ENCODE measurements around the gene PLEKHG1.

GRCh38 chr6:150575836-150576235 is 23.8 kb upstream of the PLEKHG1 start:
- TF ChIP-seq, protein P1, sequence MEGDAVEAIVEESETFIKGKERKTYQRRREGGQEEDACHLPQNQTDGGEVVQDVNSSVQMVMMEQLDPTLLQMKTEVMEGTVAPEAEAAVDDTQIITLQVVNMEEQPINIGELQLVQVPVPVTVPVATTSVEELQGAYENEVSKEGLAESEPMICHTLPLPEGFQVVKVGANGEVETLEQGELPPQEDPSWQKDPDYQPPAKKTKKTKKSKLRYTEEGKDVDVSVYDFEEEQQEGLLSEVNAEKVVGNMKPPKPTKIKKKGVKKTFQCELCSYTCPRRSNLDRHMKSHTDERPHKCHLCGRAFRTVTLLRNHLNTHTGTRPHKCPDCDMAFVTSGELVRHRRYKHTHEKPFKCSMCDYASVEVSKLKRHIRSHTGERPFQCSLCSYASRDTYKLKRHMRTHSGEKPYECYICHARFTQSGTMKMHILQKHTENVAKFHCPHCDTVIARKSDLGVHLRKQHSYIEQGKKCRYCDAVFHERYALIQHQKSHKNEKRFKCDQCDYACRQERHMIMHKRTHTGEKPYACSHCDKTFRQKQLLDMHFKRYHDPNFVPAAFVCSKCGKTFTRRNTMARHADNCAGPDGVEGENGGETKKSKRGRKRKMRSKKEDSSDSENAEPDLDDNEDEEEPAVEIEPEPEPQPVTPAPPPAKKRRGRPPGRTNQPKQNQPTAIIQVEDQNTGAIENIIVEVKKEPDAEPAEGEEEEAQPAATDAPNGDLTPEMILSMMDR (IDR thresholded peaks at IDR 0.05; ENCODE audit: low read depth, low read length, poor library complexity, severe bottlenecking) = no peak
- TF ChIP-seq EZH2phosphoT487 (IDR thresholded peaks at IDR 0.05; ENCODE audit: borderline replicate concordance, low read length) = no peak
